GM12891 (cell line): ENCODE results near the gene PPDPF.

Experiments used
- POLR2A ChIP-seq: IDR thresholded peaks from 2 replicates; pipeline ENCODE4 v1.6.1; 2011; ENCODE audit warnings: low read depth, low read length, control low read depth
- POLR2AphosphoS5 ChIP-seq: IDR thresholded peaks from 2 replicates; pipeline ENCODE4 v1.6.1; 2011; ENCODE audit warnings: low read depth, low read length, control low read depth

DNA sequence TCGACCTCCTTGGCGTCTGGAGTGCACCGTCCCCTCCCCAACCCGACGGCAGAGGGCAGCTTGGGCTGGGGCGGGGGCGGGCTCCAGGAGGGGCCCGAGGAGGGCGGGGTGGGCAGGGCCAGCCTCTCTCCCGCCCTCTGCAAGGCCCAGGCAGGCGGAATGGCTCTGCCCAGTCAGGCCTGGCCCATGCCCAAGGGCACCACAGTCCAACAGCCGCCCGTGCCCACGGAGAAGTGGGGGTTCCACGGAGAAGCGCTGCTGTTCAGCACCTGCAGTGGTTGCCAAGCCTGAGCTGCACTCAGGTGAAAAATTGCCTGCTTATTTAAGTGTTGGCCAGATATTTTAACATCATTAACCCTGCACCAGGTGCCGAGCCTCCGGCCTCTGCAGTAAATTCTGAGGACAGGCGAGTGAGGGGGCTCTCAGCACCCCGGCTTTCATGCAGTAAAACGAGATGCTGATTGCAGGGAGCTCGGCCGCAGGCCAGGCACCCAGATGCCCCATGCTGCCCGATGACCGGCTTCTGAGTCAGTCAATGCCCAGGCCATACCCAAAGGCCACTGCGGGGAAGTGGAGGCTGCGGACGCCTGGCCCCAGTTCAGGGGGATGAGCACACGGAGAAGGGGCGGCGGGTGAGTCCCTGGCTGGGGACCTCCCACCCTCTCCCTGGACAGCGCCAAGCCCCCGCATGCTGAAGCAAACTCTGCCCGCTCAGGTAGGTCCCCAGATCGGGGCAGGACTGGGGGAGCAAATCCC is 27.3 kb downstream of the PPDPF start, which contains the start of gene SRMS:
- TF ChIP-seq POLR2A (no peak), POLR2AphosphoS5 (no peak)
